Glomerular visceral epithelial cell (primary cell): Measurements from ENCODE around the gene CD79A.
"Not testable (repeated sequence)": the region's sequence is repeated elsewhere in the genome, so short reads cannot be mapped to it uniquely, and the experiment has no call there.

Experiments used
- DNase-seq: peaks from one replicate; pipeline ENCODE4 v3.0.0-alpha.2; 2016; ENCODE audit errors: extremely low spot score

CD79A gene

GRCh38 chr19:41905273-41906002, 28.4 kb downstream of the CD79A start:
- no peak for DNase-seq

- DNase-seq: no peak
Measured at GRCh38 chr19:41906271-41906670, 29.2 kb downstream of the CD79A start.

GRCh38 chr19:41906916-41907680, 30.0 kb downstream of the CD79A start:
- DNase-seq: no peak

GRCh38 chr19:41907994-41908615, 31.0 kb downstream of the CD79A start:
- no peak for DNase-seq

GRCh38 chr19:41908724-41909464, 31.8 kb downstream of the CD79A start:
- DNase-seq: no peak

DNA sequence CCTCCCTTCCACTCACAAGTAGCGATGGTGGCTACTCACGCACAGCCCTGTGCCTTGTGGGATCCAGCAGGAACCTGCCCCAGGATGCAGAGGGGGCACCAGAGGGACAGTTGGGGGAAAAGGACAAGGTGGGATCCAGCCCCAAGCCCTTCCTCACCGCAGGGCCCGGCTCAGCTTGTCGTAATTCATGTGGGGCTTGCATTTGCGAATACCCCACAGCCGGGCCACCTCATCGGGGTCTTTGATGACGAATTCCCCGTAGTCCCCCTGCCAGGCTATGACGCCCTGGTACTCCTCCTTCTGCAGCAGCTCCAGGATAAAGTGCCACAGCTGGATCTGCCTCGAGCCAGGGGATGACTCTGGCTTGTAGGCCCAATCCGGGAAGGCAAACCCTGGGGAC, 32.6 kb downstream of the CD79A start:
- DNase-seq: no peak

- no peak for DNase-seq
Measured at GRCh38 chr19:41910240-41910991, 33.3 kb downstream of the CD79A start.

DNA sequence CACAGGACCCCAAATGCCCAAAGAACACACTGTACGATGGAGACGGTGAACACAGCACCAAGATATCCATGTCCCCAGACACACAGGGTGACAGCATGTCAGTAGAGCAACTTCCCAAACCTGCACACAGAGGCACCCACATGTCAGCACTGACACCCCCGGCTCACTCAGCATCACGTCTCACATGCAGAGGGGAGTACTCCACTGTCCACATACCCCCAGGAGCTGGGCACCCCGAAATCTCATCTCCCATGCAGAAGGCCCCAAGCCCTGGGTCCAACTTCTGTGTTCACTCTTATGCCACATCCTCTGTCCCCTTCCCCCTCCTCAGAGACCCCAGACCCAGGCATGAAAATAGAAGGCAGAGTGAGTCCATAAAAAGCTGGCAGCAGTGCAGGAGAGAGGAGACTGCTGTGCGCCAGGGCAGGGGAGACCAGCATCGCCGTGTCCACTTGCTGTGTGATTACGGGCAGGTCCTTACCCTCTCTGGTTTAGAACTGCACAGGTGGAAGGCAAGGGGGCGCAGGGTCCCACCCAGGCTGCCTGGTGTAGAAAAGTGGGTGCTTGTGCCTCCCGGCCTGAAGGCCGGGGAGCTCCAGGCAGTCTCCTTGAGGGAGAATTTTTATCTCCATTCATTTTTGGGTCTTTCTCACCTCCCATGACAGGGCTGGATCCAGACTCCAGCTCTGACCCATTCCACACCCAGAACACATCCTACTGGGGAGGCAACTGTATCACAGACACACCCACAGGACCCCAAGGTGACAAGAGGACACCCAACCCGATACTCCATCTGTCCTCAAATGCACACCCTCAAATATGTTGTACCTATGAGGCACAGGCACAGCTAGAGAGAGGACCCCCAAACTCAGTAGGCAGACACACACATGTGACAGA, 34.2 kb downstream of the CD79A start:
- DNase-seq: no peak

DNA sequence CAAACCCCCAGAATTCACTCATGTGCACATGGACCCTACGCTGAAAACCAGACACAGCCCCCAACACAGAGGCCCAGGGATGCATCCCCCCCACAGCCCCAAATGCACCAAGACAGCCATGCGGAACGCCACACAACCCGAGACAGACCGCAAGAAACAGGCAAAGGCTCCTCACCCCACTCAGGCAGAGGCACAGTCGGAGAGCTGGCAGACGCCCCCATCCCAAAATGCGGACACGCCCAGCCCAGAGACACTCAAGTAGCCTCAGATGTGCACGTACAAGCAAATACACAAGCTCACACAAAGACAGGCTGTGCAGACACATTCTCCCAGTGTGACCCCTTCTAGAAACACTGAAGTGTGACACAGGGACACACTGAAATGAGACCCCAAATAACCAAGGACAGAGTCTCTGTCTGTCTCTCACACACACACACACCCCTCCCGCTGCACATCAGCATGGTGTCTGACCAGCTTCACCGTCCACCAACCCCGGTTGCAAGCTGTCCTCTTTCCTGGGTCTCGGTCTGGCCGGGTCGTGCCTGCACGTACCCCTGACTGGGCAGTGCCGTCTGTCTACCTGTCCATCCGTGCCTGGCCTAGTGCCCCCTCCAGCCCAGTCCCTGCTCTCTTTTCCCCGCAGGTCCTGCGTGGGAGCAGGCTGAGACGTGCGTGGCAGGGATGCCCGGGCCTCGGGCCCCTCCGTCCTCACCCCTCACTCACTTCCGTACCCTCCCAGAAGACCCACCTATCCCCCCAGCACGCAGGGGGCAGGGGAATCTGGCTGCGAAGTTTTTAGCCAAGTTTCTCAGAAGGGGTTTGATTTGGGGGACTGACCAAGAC, 35.0 kb downstream of the CD79A start:
- no peak for DNase-seq

DNA sequence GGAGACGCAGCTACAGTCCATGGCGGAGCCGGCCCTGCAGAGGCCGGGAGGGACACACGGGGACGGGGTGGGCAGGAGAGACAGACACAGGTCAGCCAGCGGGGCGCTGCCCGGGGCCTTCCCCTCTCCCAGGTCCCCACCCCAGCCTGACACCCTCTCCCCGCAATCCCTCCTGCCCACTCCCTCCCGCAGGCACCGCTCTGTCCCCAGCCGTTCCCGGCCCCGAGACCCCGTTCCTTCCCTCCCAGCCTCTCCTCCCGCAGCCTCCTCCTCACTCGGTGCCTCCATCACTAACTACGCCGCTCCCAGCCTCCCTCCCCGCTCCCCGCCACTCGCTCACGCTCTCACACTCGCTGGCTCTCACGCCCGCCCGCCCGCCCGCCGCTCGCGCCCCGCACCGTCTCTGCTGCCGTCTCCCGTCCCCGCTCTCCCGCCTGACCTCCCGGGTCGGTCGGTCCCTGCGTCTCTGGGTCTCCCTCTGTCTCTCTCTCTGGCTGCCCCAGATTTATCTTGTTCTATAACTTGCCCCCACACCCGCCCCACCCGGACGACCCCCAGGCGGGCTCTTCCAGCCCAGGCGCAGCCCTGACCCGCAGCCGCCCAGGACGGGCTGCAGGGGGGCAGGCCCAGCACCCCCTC, 35.9 kb downstream of the CD79A start:
- DNase-seq: no peak

DNA sequence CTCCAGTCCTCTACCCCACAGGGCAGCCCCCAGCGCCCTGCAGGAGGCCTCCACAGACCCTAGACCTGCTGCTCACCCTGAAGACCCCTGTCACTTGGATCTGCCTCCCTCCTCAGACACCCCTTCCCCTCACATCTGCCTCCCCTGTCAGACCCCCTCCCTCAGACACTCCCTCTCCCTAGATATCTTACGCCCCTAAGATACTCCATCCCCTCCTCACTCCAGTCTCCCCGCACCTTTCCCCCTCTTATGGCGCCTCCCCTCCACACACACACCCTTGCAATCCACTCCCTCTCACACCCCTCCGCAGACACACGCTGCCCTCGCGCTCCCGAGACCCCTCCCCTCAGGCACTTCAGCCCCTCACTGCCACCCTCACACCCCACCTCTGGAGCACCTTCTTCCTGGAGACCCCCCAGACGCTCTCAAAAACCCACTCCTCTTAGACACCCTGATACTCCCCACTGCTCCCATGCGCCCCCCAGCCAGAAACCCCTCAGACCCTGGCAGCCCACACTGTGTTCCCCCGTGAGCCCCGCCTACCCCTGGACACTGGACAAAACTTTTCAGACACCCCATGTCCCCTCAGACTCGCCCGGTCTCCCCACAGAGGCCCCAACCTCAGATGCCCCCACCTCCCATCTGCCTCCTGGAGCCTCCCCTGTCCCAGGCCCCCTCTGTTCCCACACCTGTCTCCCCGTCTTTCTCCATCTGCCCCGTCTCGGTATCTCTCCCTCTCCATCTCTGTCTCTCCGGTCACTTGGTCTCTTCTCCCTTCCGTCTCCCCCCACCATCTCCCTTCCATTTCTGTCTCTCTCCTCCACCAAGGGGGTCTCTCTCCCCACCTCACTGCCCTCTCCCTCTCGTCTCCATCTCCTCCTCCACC, 36.7 kb downstream of the CD79A start:
- DNase-seq: no peak

GRCh38 chr19:41914424-41914834, 37.4 kb downstream of the CD79A start:
- DNase-seq: not testable (repeated sequence)

DNA sequence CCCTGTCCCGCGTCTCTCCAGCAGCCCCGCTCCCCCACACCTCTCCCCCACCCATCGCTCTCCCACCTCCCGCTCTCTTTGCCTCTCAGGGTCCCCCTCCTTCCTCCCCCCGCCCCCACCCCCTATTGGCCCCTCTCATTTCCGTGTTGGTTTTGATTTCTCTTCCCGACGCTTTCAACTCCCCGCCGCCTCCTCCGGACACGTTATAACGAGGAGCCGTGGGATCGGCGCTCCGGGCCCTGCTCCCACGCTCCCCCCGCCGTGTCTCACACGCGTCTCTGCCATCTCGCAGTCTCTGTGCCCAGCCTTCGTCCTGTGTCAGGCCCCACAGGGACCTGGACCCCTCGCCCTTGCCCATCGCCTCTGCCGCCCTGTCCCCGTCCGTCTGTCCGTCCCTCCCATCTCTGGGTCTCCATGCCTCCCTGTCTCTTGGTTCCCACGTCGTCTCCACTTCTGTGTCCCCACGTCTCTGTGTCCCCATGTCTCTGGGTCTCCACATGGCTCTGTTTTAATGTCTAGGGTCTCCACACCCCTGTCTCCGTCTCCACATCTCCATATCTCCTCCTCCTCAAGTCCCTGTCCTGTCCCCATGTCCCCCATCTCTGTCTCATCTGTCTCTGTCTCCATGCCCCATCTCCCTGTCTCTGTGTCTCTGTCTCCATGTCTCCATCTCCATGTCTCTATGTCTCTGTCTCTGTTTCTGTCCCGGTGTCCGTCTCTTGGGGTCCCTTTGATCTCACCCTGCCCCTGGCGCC, 38.1 kb downstream of the CD79A start:
- DNase-seq: no peak

GRCh38 chr19:41915776-41916414, 38.8 kb downstream of the CD79A start:
- DNase-seq: no peak

- DNase-seq: no peak
Measured at GRCh38 chr19:41917676-41918075, 40.6 kb downstream of the CD79A start.

DNA sequence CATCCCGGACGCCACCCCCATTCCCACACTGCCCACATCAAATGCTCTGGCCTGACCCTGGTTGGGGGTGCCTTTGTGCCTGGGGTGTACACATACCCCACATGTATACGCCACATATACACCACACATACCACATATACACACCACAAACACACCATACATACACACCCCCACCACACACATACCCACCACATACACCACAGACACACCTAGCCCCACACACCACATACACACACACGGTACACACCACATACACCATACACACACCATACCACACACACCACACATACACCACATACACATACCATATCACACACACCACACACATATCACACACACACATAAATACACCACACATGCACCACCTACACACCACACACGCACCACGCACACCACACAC, 41.0 kb downstream of the CD79A start:
- no peak for DNase-seq
